Neutrophil (primary cell): ENCODE data around the gene HRAS.
A peak's percentile ranks its signal among the peaks of the same experiment; 100 is the strongest.

Experiments used
- H3K27ac ChIP-seq: fragments of 200-600 bp; sonication (generic); 2 replicates; pipeline ENCODE4 v1.5.1; 2016; ENCODE audit warnings: mild to moderate bottlenecking, moderate library complexity
- H3K27me3 ChIP-seq: fragments of 200-600 bp; sonication (generic); 2 replicates; pipeline ENCODE4 v1.6.0; 2016; ENCODE audit warnings: mild to moderate bottlenecking
- H3K36me3 ChIP-seq: fragments of 200-600 bp; sonication (generic); 2 replicates; pipeline ENCODE4 v1.5.1; 2017
- H3K4me1 ChIP-seq, 2 experiments: fragments of 200-600 bp in 1 of 2; sonication (generic) in 1 of 2; 1 replicate in 1 of 2; 2 replicates in 1 of 2; pipeline versions ENCODE4 v1.5.1 to v1.6.1; 2013 to 2016; ENCODE audit warnings: low read depth in 1 of 2, low read length in 1 of 2, mild to moderate bottlenecking in 1 of 2, moderate library complexity in 1 of 2; ENCODE audit not compliant: control insufficient read depth in 1 of 2, insufficient read depth in 1 of 2
- H3K4me3 ChIP-seq, 2 experiments: fragments of 200-600 bp in 1 of 2; sonication (generic) in 1 of 2; 1 replicate in 1 of 2; 2 replicates in 1 of 2; pipeline ENCODE4 v1.5.1; 2013 to 2016; ENCODE audit warnings: low read depth in 1 of 2, low read length in 1 of 2, mild to moderate bottlenecking in 1 of 2, moderate library complexity in 1 of 2
- H3K9me3 ChIP-seq: fragments of 200-600 bp; sonication (generic); 2 replicates; pipeline ENCODE4 v1.5.1; 2016
- CTCF ChIP-seq: fragments of 200-600 bp; sonication (generic); IDR thresholded peaks from 2 replicates; pipeline ENCODE4 v1.5.1; 2016; ENCODE audit warnings: antibody characterized with exemption

Gene HRAS

GRCh38 chr11:514606-515005 lies 20.8 kb downstream of the HRAS start:
- no peaks in the 10 kb centered on the region for H3K27me3 ChIP-seq
- no peak overlapping the region for H3K27ac ChIP-seq
- no peaks in the 10 kb centered on the region for H3K9me3 ChIP-seq
- H3K36me3 ChIP-seq, result no peaks in the 10 kb centered on the region
- no peak overlapping the region for H3K4me3 ChIP-seq
- TF ChIP-seq CTCF, result no peak
- peaks cover 7 to 9% of the 10 kb centered on the region in 2 experiments for H3K4me1 ChIP-seq

- no peaks in the 10 kb centered on the region for H3K27me3 ChIP-seq
- H3K4me1 ChIP-seq, result peaks cover 0 to 4% of the 10 kb centered on the region in 2 experiments
- H3K36me3 ChIP-seq, result no peaks in the 10 kb centered on the region
- no peaks in the 10 kb centered on the region for H3K9me3 ChIP-seq
- no peak for TF ChIP-seq CTCF
- H3K27ac ChIP-seq, result no peak overlapping the region
- no peak overlapping the region for H3K4me3 ChIP-seq
Measured at GRCh38 chr11:512761-513595, 22.4 kb downstream of the HRAS start.

DNA sequence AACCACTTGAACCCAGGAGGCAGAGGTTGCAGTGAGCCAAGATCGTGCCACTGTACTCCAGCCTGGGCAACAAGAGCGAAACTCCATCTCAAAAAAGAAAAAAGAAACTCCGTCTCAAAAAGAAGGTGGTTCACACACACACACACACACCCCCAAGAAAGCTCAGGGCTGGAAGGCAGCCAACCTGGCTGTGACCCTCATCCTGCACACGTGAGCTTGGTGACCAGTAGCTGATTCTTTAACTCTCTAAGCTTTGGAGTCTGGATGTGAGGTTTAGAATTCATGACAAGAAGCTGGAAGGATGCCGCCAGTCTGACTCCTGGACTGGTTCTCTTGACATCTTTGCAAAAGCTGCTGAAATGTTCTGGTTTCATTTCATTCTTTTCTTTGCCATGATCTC lies 26.4 kb downstream of the HRAS start:
- Histone ChIP-seq H3K9me3 (no peaks in the 10 kb centered on the region), H3K36me3 (no peaks in the 10 kb centered on the region), H3K4me1 (peaks cover 32 to 35% of the 10 kb centered on the region in 2 experiments), H3K27ac (no peak overlapping the region), H3K27me3 (no peaks in the 10 kb centered on the region), H3K4me3 (no peak overlapping the region)
- no peak for TF ChIP-seq CTCF

DNA sequence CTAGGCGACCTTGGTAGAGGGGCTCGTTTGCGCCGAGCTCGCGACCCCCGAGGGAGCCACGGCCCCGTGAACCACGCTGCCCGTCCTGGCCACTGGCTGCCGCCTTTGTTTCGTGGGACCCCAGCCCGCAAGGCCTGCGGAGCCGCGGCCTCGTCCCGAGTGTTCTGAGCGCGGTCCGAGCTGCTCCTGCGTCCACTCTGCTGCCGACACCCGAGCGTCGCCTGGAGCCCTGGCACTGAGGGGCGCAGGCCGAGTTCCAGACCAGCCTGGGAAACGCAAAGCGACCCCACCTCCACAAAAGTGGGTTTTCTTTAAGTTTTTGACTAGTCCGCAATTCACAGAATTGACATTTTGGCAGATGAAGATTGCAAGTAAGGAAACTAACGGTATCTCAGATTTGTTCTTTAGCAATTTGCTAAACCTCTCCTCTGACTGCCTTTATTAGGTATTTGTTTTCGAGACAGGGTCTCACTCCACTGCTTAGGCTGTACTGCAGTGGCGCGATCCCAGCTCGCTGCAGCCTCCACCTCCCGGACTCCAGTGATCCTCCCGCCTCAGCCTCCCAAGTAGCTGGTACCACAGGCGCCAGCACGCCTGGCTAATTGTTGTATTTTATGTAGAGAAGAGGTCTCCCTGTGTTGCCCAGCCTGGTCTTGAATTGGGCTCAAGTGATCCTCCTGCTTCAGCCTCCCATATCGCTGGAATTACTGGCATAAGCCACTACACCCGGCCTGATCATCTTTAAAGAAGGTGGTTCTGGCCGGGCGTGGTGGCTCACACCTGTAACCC lies 27.5 kb downstream of the HRAS start:
- no peaks in the 10 kb centered on the region for H3K9me3 ChIP-seq
- no peaks in the 10 kb centered on the region for H3K36me3 ChIP-seq
- H3K27me3 ChIP-seq, result no peaks in the 10 kb centered on the region
- no peak for TF ChIP-seq CTCF
- H3K27ac ChIP-seq, result peak overlapping the region; percentile 98
- peaks cover 42 to 46% of the 10 kb centered on the region in 2 experiments for H3K4me1 ChIP-seq
- peak overlapping the region; percentile 51 to 99 for H3K4me3 ChIP-seq

DNA sequence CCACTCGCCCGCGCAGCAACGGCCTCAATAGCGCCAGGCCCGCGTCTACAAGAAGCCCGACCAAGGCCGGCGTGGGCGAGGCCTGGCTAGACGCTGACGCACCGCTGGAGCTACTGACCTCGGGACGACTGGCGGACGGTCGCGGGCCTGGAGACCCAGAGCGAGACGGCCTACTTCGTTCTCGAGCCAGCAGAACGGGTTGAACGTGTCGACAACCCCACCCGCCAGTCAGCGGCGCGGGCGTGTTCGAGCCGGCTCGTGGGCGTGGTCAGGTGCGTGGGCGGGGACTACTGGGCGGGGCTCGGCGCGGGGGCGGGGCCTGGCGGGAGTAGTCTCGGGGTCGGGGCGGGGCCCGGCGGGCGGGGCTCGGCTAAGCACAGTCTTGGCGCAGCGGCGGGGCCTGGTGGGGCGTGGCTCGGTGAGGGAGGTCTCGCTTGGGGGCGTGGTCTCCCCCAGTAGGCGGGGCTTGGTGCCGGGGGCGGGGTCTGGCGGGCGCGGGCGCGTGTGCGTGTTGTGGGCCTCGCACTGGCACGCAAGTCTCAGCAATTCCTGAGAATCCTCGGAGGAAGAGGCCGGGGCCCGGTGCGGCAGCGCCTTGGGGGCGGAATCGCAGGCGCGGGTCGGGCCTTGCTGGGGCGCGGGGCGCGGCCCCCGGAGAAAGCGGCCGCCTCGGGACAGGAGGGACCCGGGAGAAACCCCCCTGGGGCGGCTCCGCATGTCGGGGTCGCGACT lies 28.2 kb downstream of the HRAS start, which contains the start of gene RNH1:
Gene RNH1, minus strand, starts transcription at position 248 of the 732 bp plus-strand sequence. CDS start 5,080 bp downstream, outside the sequence.
- H3K9me3 ChIP-seq, result no peaks in the 10 kb centered on the region
- peak within 1 kb of the TSS; percentile 98 for H3K27ac ChIP-seq
- peaks cover 50 to 53% of the 10 kb centered on the region in 2 experiments for H3K4me1 ChIP-seq
- H3K4me3 ChIP-seq, result peak within 1 kb of the TSS; percentile 81 to 99
- no peaks in the 10 kb centered on the region for H3K36me3 ChIP-seq
- H3K27me3 ChIP-seq, result no peaks in the 10 kb centered on the region
- TF ChIP-seq CTCF, result peak; percentile 34
